Type B pancreatic cell (in vitro differentiated cells): ENCODE data around the gene TEX29. TPM values are rescaled to one million over a fixed set of nuclear protein-coding genes. Genes with fewer than 3 reads are reported as not detected.

ENCODE experiments used
- DNase-seq: peaks from one replicate; pipeline ENCODE4 v3.0.0; 2021; ENCODE audit warnings: mixed read lengths; ENCODE audit not compliant: unreplicated experiment; ENCODE audit errors: extremely low spot score
- H3K27ac Mint-ChIP-seq: 2 replicates; pipeline ENCODE4 v1.8.0; 2021; ENCODE audit warnings: mild to moderate bottlenecking, mixed read lengths
- H3K27me3 Mint-ChIP-seq: 2 replicates; pipeline ENCODE4 v1.8.0; 2021; ENCODE audit warnings: mixed read lengths
- H3K36me3 Mint-ChIP-seq: 2 replicates; pipeline ENCODE4 v1.8.0; 2021; ENCODE audit warnings: mixed read lengths
- H3K4me1 Mint-ChIP-seq: one replicate; pipeline ENCODE4 v1.8.0; 2021; ENCODE audit warnings: mixed read lengths; ENCODE audit not compliant: unreplicated experiment
- H3K4me3 Mint-ChIP-seq: 2 replicates; pipeline ENCODE4 v1.8.0; 2021; ENCODE audit warnings: mild to moderate bottlenecking, mixed read lengths
- H3K9me3 Mint-ChIP-seq: 2 replicates; pipeline ENCODE4 v1.8.0; 2021; ENCODE audit warnings: mixed read lengths
- total RNA-seq: library from RNA; stranded (reverse); gene quantifications from 2 replicates; pipeline ENCODE4 v1.2.1, GENCODE V29; 2021; ENCODE audit warnings: low replicate concordance
- TF ChIP-seq, protein P1 (sequence below): fragments of 200-600 bp; sonication (generic); conservative IDR thresholded peaks from 2 replicates; pipeline ENCODE4 v1.5.0; 2021; ENCODE audit warnings: antibody characterized with exemption, mild to moderate bottlenecking

The TEX29 gene
- total RNA-seq, 1 donor from 2014 or later, result 0.92 TPM

DNA sequence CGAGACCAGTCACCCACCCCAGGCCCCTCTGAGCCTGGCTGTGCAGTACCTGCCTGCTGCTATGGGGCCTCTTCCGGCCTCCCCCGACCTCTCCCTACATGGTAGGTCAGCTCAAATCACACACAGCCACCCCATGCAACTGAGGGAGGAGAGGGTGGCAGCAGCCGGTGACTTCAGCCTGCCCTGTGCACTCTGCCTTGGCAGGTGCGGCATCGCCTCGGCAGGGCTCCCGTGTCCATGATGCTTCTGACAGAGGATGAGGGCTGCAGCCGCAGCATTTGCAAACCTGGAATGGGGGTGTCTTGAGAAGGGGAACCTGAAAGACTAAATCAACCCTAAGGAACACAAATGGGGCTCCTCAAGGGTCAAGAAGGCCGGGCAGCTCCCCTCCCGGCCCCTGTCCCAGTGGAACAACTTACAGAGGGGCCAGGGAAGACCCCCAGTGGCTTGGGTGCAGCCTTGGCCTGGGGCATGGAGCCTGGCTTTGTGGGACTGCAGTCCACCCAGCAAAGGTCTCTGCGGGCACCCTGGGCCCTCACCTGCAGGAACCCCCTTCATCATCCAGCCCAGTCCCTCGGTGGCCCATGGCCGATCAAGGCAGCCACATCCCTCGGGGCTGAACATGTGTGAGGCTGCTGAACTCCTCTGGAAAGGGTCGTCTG is 6.7 kb downstream of the TEX29 start:
- Mint-ChIP-seq H3K4me1 (no peaks in the 10 kb centered on the region), H3K9me3 (no peaks in the 10 kb centered on the region), H3K4me3 (no peak overlapping the region), H3K27ac (no peak overlapping the region), H3K27me3 (no peaks in the 10 kb centered on the region), H3K36me3 (no peaks in the 10 kb centered on the region)
- peak; percentile 52 for DNase-seq
- TF ChIP-seq, protein P1, sequence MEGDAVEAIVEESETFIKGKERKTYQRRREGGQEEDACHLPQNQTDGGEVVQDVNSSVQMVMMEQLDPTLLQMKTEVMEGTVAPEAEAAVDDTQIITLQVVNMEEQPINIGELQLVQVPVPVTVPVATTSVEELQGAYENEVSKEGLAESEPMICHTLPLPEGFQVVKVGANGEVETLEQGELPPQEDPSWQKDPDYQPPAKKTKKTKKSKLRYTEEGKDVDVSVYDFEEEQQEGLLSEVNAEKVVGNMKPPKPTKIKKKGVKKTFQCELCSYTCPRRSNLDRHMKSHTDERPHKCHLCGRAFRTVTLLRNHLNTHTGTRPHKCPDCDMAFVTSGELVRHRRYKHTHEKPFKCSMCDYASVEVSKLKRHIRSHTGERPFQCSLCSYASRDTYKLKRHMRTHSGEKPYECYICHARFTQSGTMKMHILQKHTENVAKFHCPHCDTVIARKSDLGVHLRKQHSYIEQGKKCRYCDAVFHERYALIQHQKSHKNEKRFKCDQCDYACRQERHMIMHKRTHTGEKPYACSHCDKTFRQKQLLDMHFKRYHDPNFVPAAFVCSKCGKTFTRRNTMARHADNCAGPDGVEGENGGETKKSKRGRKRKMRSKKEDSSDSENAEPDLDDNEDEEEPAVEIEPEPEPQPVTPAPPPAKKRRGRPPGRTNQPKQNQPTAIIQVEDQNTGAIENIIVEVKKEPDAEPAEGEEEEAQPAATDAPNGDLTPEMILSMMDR, result no peak

DNA sequence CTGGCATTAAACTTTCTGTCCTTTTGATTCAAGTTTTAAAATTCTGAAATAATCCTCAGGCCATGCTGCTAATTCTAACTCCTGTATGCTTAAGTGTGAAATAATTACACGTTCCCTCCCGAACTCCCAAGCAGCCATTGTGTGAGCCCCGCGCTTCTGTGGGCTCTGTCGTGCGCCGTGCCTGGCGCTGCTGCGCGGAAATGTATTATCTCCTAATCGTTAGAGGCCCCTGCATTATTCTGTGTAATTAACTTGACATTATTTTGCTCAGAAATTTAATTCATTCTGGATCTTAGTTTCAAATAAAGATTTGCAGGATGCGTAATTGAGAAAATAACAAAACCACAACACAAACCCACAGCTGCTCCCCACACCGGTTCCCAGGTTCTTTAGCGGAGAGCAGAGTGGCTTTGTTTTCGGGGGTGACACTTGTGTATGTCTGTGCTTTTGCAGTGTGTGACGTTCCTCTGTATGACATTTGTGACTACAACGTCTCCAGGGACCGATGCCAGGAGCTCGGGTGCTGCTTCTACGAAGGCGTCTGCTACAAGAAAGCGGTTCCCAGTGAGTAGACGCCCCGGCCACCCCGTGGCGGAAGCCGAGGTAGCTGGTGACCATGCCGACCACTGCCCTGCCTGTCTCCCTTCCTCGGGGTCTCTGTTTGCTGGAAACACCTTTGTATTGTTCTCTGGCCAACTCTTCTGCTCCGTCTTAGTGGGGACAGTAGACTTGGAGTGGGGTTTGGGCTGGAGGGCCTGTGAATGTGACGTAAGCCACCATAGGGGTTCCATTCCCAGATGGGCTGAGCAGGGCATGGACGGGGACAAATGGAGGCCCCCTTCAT is 7.5 kb downstream of the TEX29 start:
- H3K27ac Mint-ChIP-seq, result no peak overlapping the region
- no peaks in the 10 kb centered on the region for H3K9me3 Mint-ChIP-seq
- H3K4me3 Mint-ChIP-seq, result no peak overlapping the region
- TF ChIP-seq, protein P1, result no peak
- H3K36me3 Mint-ChIP-seq, result no peaks in the 10 kb centered on the region
- no peak for DNase-seq
- no peaks in the 10 kb centered on the region for H3K27me3 Mint-ChIP-seq
- no peaks in the 10 kb centered on the region for H3K4me1 Mint-ChIP-seq

DNA sequence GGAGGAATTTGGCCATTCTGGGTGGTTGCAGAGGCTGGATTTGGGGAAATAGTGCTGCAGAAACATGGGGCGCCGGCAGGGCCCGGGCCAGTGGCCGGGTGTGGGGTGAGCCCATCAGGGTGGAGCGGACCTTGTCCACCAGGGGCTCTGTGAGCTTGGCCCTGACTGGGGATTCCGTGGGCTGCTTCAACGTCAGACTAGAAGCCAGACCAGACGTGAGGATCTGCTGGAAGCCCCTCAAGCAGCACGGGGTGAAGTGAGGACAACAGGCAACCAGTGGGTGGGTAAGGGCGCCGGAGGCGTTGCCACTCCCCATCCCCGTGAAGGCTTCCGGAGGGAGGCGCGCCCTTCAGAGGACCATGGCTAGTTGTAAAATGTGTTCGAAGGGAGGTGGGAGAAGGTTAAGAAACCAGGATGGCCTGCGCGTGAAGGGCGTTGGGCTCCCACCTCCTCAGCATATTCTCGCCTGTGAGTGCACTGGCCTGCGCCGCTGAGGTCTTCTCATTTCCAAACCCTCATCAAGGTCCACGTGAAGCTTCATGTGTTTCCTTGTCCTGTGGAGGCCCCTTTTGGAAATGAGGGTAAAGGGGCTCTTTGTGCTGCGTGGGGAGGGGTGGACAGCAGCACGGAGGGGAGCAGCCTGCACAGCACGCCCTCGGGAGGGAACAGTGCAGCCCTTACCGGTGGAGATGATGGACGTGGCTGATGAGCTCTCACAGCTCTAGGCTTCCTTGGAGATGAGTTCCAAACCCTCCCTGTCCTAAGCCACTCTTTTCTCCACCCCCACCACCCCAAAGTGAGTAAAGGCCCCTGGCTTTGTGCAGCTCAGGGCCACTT is 8.3 kb downstream of the TEX29 start:
- Mint-ChIP-seq H3K4me3 (no peak overlapping the region), H3K27me3 (no peaks in the 10 kb centered on the region), H3K27ac (no peak overlapping the region), H3K36me3 (no peaks in the 10 kb centered on the region), H3K9me3 (no peaks in the 10 kb centered on the region), H3K4me1 (no peaks in the 10 kb centered on the region)
- TF ChIP-seq, protein P1, result no peak
- DNase-seq, result peak; percentile 59

DNA sequence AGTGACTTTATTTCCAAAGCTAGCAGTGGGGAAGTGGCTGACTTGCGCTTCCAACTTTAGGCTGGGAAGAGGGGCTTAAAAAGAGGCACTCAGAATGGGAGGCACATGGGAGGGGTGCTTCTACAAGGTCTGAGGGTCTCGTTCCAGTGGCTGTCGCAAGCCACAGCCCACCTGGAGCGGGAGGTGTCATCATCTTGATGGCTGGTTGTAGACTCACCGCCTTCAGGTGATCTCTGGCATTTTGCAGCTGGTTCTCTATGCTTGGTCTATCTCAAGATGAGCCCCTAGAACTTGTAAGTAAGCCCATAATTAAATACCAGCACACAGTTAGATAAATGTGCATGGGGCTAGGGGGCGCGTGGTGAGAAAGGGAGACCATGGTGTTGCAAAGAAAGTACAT is 9.2 kb downstream of the TEX29 start:
- Mint-ChIP-seq H3K4me3 (no peak overlapping the region), H3K36me3 (no peaks in the 10 kb centered on the region), H3K4me1 (no peaks in the 10 kb centered on the region), H3K27me3 (no peaks in the 10 kb centered on the region), H3K9me3 (no peaks in the 10 kb centered on the region), H3K27ac (no peak overlapping the region)
- DNase-seq, result peak; percentile 25
- TF ChIP-seq, protein P1, result no peak

DNA sequence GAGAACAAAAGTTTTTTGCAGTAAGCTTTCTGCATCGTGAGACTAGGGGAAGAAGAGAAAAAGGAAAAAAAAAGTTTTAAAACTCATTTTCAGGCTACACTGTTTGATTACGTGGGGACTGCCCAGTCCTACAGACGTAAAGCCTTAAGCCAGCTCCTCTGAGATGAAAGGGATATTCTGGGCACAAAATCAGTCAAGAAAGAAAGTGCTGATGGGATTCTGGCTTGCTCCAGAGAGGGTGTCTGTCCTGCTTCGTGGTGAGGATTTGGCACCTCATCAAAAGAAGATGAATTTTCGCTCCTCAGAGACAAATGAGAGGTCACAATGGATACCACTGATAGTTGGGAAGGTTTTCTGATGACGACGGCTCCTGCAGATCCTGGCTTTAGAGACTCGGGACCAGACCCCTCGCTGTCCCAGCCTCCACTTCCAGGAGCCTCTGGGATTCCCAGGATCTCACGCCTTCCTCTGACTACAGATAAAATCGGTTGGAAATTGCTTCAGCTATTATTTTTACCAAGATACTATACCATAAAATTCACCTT is 9.7 kb downstream of the TEX29 start:
- Mint-ChIP-seq H3K36me3 (no peaks in the 10 kb centered on the region), H3K4me1 (no peaks in the 10 kb centered on the region), H3K27ac (no peak overlapping the region), H3K27me3 (no peaks in the 10 kb centered on the region), H3K4me3 (no peak overlapping the region), H3K9me3 (no peaks in the 10 kb centered on the region)
- TF ChIP-seq, protein P1, result no peak
- peak; percentile 20 for DNase-seq
